Esophagus (tissue), 2 donors: ENCODE data around the gene RHEX. TPM values are rescaled to one million over a fixed set of nuclear protein-coding genes. Genes with fewer than 3 reads are reported as not detected.
"Not testable (repeated sequence)": the region's sequence is repeated elsewhere in the genome, so short reads cannot be mapped to it uniquely, and the experiment has no call there.

Source experiments
- H3K27ac ChIP-seq, 2 donors: one replicate each; pipeline ENCODE4 v1.5.1; 2013; ENCODE audit warnings: low read depth in 2 of 2, mild to moderate bottlenecking in 2 of 2, inconsistent platforms in 1 of 2, low read length in 1 of 2, moderate library complexity in 1 of 2
- H3K27me3 ChIP-seq, 2 donors: one replicate each; pipeline ENCODE4 v1.6.1; 2013; ENCODE audit warnings: low read length in 2 of 2, control low read depth in 1 of 2, mild to moderate bottlenecking in 1 of 2; ENCODE audit not compliant: insufficient read depth in 2 of 2, control insufficient read depth in 1 of 2
- H3K36me3 ChIP-seq, 2 donors: one replicate each; pipeline ENCODE4 v1.6.1; 2013; ENCODE audit warnings: low read length in 1 of 2; ENCODE audit not compliant: control insufficient read depth in 2 of 2, insufficient read depth in 2 of 2
- H3K4me1 ChIP-seq, 2 donors: one replicate each; pipeline ENCODE4 v1.6.1; 2013; ENCODE audit warnings: low read length in 1 of 2; ENCODE audit not compliant: control insufficient read depth in 2 of 2, insufficient read depth in 2 of 2
- H3K4me3 ChIP-seq, 2 donors: one replicate each; pipeline ENCODE4 v1.5.1; 2013; ENCODE audit warnings: low read length in 2 of 2, mild to moderate bottlenecking in 2 of 2, low read depth in 1 of 2, moderate library complexity in 1 of 2
- H3K9me3 ChIP-seq, 2 donors: one replicate each; pipeline ENCODE4 v1.6.1; 2013; ENCODE audit warnings: mild to moderate bottlenecking in 2 of 2, low read depth in 1 of 2, low read length in 1 of 2, moderate library complexity in 1 of 2; ENCODE audit not compliant: control insufficient read depth in 2 of 2, insufficient read depth in 1 of 2
- WGBS, 2 donors: extraction: QIAGEN DNeasy Blood & Tissue Kit; methylation state at CpG; one replicate each; pipeline ENCODE4 v1.1.7; 2013; 5-methylcytosine and 5-hydroxymethylcytosine counted together
- polyA plus RNA-seq, 2 donors: library from polyadenylated mRNA; stranded (reverse); fragments of 200-250 nt; gene quantifications; one replicate each; pipeline ENCODE4 v1.2.3, GENCODE V29; 2013
- donor health status: healthy with polysubstance abuse.
- donor health status: Bipolar disorder and iron deficiency.

The RHEX gene
- polyA plus RNA-seq, 2 donors: 0.37 to 0.81 TPM

- H3K27ac ChIP-seq, H3K4me3 ChIP-seq, H3K27me3 ChIP-seq, H3K9me3 ChIP-seq, H3K4me1 ChIP-seq, H3K36me3 ChIP-seq: not testable (repeated sequence)
- WGBS, 2 donors: 86 to 92% methylated on average over 8 of the region's 8 CpGs
Observed at GRCh38 chr1:206055639-206056323, 2.8 kb downstream of the RHEX start.

GRCh38 chr1:206058289-206058926 is 5.4 kb downstream of the RHEX start:
- not testable (repeated sequence) for H3K4me1 ChIP-seq, H3K27me3 ChIP-seq, H3K9me3 ChIP-seq, H3K36me3 ChIP-seq, H3K27ac ChIP-seq, H3K4me3 ChIP-seq
- WGBS, 2 donors: 93% methylated on average over 5 to 7 of the region's 9 CpGs

GRCh38 chr1:206058927-206059292 is 5.9 kb downstream of the RHEX start:
- no peak overlapping the region for H3K27ac ChIP-seq
- no peak overlapping the region for H3K4me3 ChIP-seq
- WGBS, 2 donors: 89 to 95% methylated on average over 1 of the region's 1 CpG
- no peaks in the 10 kb centered on the region for H3K9me3 ChIP-seq
- no peaks in the 10 kb centered on the region for H3K36me3 ChIP-seq
- no peaks in the 10 kb centered on the region for H3K4me1 ChIP-seq
- no peaks in the 10 kb centered on the region for H3K27me3 ChIP-seq

GRCh38 chr1:206059355-206059915 is 6.5 kb downstream of the RHEX start:
- no peaks in the 10 kb centered on the region for H3K9me3 ChIP-seq
- no peaks in the 10 kb centered on the region for H3K36me3 ChIP-seq
- no peak overlapping the region for H3K4me3 ChIP-seq
- WGBS, 2 donors: 81 to 86% methylated on average over 3 of the region's 3 CpGs
- H3K4me1 ChIP-seq: no peaks in the 10 kb centered on the region
- no peak overlapping the region for H3K27ac ChIP-seq
- no peaks in the 10 kb centered on the region for H3K27me3 ChIP-seq

GRCh38 chr1:206060844-206061243 is 7.9 kb downstream of the RHEX start:
- H3K27me3 ChIP-seq: no peaks in the 10 kb centered on the region
- no peak overlapping the region for H3K27ac ChIP-seq
- no peaks in the 10 kb centered on the region for H3K36me3 ChIP-seq
- WGBS, 2 donors: 92 to 97% methylated on average over 3 of the region's 3 CpGs
- no peaks in the 10 kb centered on the region for H3K9me3 ChIP-seq
- no peak overlapping the region for H3K4me3 ChIP-seq
- no peaks in the 10 kb centered on the region for H3K4me1 ChIP-seq

- H3K9me3 ChIP-seq: no peaks in the 10 kb centered on the region
- no peaks in the 10 kb centered on the region for H3K27me3 ChIP-seq
- H3K4me3 ChIP-seq: no peak overlapping the region
- no peaks in the 10 kb centered on the region for H3K4me1 ChIP-seq
- 75 to 76% methylated on average over 6 of the region's 6 CpGs for WGBS, 2 donors
- H3K36me3 ChIP-seq: no peaks in the 10 kb centered on the region
- no peak overlapping the region for H3K27ac ChIP-seq
Observed at GRCh38 chr1:206062464-206062863, 9.5 kb downstream of the RHEX start.

GRCh38 chr1:206064001-206064400 is 11.0 kb downstream of the RHEX start:
- not testable (repeated sequence) for H3K9me3 ChIP-seq, H3K4me3 ChIP-seq, H3K27me3 ChIP-seq, H3K27ac ChIP-seq, H3K36me3 ChIP-seq, H3K4me1 ChIP-seq
- WGBS, 2 donors: 92 to 94% methylated on average over 10 to 30 of the region's 35 CpGs

- H3K9me3 ChIP-seq, H3K4me1 ChIP-seq, H3K27ac ChIP-seq, H3K27me3 ChIP-seq, H3K4me3 ChIP-seq, H3K36me3 ChIP-seq: not testable (repeated sequence)
- 95 to 96% methylated on average over 18 to 22 of the region's 25 CpGs for WGBS, 2 donors
Observed at GRCh38 chr1:206064501-206064900, 11.5 kb downstream of the RHEX start.

GRCh38 chr1:206065547-206066145 is 12.7 kb downstream of the RHEX start:
- no peaks in the 10 kb centered on the region for H3K4me1 ChIP-seq
- no peaks in the 10 kb centered on the region for H3K27me3 ChIP-seq
- WGBS, 2 donors: 86 to 94% methylated on average over 4 of the region's 4 CpGs
- H3K4me3 ChIP-seq: no peak overlapping the region
- H3K27ac ChIP-seq: no peak overlapping the region
- no peaks in the 10 kb centered on the region for H3K36me3 ChIP-seq
- no peaks in the 10 kb centered on the region for H3K9me3 ChIP-seq
